Measurements from ENCODE around the gene CYP26A1.
A peak's percentile ranks its signal among the peaks of the same experiment; 100 is the strongest.

CYP26A1 gene, protein sequence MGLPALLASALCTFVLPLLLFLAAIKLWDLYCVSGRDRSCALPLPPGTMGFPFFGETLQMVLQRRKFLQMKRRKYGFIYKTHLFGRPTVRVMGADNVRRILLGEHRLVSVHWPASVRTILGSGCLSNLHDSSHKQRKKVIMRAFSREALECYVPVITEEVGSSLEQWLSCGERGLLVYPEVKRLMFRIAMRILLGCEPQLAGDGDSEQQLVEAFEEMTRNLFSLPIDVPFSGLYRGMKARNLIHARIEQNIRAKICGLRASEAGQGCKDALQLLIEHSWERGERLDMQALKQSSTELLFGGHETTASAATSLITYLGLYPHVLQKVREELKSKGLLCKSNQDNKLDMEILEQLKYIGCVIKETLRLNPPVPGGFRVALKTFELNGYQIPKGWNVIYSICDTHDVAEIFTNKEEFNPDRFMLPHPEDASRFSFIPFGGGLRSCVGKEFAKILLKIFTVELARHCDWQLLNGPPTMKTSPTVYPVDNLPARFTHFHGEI

DNA sequence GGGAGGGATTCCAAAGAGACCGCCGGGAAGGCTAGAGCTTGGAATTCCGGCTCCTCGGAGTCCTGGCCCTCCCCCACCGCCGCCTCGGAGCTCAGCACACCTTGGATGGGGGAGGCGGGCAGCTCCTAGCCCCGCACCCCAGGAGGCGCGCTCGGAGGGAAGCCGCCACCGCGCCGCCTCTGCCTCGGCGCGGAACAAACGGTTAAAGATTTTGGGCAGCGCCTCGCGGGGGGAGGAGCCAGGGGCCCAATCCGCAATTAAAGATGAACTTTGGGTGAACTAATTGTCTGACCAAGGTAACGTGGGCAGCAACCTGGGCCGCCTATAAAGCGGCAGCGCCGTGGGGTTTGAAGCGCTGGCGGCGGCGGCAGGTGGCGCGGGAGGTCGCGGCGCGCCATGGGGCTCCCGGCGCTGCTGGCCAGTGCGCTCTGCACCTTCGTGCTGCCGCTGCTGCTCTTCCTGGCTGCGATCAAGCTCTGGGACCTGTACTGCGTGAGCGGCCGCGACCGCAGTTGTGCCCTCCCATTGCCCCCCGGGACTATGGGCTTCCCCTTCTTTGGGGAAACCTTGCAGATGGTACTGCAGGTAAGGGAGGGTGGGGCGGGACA, at the start of gene CYP26A1:
TSS of gene CYP26A1 (plus strand) at position 355 of the 608 bp plus-strand sequence. CDS start at position 397, 42 bp downstream.
- no peak for DNase-seq (ENCODE audit: low spot score)

DNA sequence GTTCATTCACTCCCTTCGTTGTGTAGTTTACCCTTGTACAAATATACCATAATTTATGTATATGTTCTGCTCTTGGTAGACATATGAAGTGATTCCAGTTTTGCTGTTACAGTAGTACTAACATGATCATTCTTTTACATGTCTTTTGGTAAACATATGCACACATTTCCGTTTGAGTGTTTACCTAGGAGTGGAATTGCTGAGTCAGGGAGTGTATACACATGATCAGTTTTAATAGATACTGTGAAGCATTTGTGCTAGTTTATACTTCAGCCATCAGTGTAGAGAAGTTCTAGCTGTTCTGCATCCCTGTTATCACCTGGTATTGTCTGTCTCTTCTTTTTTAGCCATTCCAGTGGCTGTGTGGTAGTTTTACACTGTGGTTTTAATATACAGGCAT, 47.6 kb upstream of the CYP26A1 start:
- DNase-seq (ENCODE audit: low spot score), result no peak

DNA sequence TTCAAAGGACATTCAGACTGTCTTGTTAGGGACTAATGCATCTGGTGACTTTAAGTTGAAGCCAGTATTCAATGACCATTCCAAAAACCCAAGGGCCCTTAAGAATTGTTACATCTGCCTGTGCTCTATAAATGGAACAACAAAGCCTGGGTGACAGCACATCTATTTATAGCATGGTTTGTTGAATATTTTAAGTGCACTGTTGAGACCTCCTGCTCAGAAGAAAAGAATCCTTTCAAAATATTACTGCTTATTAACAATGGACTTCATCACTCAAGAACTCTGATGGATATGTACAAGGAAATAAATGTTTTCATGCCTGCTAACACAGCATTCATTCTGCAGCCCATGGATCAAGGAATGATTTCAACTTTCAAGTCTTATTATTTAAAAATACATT, 46.2 kb upstream of the CYP26A1 start:
- no peak for DNase-seq (ENCODE audit: low spot score)

DNA sequence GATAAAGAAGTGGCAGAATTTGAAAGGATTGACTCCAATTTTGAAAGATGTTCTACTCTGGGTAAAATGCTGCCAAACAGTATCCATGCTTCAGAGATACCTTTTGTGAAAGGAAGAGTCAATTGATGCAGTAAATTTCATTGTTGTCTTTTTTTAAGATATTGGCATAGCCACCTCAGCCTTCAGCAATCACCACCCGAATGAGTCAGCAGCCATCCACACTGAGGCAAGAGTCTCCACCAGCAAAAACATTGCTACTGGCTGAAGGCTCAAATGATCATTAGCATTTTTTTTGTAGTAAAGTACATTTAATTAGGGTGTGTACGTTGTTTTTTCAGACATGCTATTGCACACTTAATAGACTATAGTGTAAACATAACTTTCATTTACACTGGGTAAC, 44.8 kb upstream of the CYP26A1 start:
- no peak for DNase-seq (ENCODE audit: low spot score)

DNA sequence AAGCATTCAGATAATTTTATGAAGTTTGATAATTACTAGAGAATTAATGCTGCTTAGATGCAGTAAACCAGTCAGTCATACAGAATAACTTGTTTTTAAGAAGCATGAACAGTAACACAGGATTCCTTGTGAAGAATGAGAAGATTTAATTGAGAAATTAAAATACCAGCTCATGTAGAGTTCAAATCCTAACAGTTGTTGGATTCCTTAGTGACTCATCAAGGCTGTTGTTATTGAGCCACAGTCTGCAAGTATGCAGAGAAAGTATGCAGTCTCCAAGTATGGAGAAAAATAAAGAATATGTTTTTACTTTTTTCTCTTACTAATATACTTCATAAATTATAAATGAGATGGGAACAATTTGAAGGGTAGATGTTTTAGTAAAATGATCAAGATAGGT, 43.3 kb upstream of the CYP26A1 start:
- DNase-seq (ENCODE audit: low spot score), result no peak

DNA sequence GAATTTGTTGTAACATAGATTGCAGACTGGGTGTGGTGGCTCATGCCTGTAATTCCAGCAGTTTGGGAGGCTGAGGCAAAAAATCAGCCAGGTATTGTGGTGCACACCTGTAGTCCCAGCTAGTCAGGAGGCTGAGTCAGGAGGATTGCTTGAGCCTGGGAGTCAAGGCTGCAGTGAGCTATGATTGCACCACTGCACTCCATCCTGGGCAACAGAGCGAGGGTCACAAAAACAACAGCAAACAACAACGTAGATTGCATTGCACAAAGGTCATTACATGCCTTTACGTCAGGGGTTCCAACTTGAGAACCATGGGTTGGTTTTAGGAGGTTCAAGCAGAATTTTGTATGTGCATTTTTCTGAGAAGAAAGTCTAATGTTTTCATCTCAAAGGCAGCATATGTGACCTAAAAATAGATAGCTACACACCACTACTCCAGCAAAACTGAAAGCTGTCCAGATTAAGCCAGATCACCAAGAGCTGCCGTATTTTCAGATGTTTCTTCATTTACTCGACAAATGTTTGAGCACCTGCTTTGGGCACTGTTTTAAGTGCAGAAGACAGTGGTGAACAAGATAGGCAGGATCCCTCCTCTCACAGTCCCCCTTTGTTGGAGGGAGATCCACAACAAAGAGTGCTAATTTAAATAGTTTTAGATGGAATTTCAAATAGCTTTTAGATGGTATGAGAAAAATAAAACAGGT, 41.4 kb upstream of the CYP26A1 start:
- DNase-seq (ENCODE audit: low spot score), result no peak

DNA sequence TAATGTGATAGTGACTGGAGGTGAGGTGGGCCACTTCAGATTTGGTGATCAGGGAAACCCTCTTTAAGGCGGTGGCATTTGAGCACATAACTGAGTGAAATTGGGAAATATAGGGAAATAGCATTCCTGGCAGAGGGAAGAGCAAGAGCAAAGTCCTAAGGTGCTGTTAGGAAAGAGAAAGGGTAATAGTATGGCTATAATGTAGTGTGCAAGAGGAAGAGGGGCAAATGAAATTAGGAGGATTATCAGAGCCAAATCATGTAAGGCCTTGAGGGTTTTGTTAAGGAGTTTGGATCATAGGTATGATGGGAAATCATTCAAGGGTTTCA, 40.9 kb upstream of the CYP26A1 start:
- DNase-seq (ENCODE audit: low spot score), result no peak

DNA sequence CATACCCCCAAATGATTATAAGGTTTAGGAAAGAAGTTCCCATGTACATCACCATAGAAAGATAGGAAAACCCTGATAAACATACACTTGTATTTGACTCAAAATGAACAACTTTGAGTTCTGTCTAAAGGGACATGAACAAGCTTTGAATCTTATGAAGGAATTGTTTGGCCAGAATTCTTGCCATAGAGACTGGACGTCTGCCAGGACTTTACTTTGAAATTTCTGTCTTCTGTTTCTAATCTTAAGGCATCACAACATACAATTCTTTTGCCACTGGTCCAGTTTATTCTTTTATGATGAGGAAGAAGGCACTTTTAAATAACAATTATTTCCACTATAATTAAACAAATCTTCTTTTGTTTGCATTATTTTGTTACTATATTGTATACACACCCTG, 39.3 kb upstream of the CYP26A1 start:
- DNase-seq (ENCODE audit: low spot score), result no peak

DNA sequence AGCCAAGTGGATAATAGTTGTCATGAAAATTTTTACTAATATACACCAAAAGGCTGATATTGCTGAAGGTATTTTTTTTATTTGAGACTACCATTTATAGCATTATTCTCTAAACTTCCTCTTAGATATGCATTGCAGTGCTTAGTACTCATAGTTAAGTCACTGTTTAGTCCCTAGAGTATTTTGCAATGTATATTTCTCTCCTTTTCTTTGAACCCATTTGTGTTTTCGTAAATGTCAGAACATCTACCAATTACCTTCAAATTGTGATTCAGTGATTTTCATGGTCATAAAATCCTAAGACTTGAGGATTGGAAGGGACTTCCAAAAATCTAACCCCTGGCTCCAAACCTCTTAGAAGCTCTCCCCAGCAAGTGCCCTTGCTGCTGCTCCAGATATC, 34.6 kb upstream of the CYP26A1 start:
- no peak for DNase-seq (ENCODE audit: low spot score)

DNA sequence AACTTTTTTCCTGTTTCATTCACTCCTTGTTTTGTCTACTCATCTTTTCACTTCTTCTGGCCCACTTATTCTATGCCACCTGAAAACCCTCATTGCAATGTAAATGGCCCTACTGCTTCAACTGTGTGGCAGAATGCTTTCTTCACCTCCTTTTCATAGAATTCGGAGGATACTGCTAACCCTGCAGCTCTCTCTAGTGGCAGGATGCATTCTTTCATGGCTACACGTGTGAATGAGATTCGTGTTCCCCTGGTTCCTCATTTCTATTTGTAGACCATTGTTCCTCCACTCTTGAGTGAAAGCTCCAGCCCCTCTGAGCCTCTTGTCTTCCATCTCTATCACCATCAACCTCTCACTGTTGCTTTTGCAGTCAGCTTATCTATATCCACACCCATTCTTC, 34.0 kb upstream of the CYP26A1 start:
- DNase-seq (ENCODE audit: low spot score), result no peak

DNA sequence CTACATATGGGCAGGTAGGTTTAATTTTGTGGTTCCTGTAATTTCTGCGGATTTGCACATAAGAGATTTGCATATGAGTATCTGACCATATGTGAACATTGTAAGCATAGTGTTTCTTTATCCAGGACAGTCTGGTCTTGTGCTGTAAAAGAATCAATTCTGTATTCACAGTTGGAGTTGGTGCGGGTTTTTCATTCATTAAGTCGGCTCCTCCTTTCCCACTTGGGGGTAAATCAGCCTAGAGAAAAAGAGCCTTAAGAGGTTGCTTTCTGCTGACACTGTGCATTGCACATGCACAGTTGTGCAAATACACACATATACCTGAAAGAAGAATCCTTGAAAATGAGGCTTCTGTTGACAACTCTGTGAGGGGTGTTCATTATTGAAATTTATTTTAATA, 19.2 kb upstream of the CYP26A1 start:
- no peak for DNase-seq (ENCODE audit: low spot score)

DNA sequence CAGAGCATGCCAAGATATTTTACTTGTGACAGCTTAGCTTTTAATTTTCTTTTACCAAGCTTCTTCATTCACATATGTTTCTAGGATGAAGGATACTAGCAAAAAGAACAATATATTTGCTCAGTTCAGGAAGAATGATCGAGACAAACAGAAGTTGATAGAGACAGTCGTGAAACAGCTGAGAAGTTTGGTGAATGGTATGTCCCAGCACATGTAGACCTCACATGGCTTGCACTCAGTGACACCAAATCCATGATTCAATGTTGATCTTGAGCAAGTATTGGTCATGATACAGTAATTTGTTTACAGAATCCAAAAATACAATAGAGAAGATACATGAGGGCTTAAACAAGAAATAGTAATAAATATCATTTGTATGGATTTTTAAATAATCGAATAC, 15.6 kb upstream of the CYP26A1 start:
- DNase-seq (ENCODE audit: low spot score), result no peak

DNA sequence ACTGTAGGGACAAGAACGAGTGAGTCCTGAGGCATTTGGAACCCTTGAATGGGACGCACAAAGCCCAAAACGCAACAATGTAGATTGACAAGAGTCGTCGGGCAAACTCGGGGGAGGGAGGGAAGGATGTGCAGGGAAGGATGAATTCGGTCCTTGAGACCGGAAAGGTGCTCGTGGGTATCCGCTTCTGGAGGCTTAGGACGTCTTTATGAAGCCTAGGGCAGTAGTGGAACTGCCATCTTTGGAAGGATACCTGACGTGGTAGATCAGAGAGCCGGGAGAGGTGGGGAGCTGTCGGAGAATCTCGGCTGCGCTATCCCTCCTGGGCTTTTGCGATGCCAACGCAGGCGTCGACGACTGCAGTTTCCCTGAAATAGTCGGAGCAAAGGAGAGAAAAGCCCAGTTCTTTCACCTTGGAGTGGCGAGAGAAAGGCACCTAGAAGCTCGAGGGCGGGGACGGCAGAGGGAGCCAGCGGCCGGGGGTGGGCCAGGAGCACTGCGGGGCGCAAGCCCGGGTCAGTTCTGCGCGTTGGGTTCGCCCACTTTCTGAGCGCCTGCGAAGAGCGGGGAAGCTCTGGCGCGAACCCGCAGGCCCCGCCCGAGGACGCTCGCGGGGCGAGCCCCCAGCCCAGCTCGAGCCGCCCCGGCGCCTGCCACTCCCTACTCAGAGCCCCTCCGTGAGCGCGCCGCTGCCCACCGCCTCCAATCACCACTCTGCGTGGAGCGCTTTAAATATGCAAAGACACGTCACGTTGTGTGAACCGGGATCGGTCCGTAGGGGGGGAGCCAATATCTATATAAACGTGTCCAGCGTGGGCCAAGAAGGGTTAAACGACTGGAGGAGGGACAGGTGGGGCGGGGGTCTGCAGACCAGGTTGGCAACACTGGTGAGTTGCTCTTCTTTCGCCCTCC, 13.5 kb upstream of the CYP26A1 start, which contains the start of gene CYP26C1:
TSS of gene CYP26C1 (plus strand) at position 824 of the 912 bp plus-strand sequence. CDS start 466 bp downstream, outside the sequence.
- DNase-seq (ENCODE audit: low spot score), result no peak

DNA sequence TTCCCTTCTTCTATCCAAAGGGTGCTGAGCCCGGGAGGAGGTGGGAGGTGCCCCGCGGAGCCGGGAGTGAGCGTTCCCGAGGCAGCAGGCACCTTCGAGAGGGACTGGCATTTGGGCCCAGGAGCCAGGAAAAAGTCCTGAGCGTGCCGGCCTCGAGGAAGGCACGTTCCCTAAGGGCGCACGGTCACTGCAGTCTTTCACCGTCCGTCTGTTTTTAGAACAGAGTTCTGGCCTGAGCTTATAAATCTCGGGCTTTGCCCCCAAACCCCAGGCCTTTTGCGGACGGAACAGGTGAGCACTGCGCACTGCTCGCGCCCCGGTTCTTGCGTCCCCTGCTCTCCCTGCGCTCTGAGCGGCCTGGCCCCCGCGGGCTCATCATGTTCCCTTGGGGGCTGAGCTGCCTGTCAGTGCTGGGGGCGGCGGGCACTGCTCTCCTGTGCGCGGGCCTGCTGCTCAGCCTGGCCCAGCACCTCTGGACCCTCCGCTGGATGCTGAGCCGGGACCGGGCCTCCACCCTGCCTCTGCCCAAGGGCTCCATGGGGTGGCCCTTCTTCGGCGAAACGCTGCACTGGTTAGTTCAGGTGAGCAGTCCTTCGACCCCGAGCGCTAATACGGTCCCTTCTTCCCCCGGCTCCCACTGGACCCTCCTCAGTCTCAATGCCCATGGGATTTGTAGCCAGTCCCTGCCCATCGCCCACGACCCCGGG, 12.7 kb upstream of the CYP26A1 start:
- no peak for DNase-seq (ENCODE audit: low spot score)

DNA sequence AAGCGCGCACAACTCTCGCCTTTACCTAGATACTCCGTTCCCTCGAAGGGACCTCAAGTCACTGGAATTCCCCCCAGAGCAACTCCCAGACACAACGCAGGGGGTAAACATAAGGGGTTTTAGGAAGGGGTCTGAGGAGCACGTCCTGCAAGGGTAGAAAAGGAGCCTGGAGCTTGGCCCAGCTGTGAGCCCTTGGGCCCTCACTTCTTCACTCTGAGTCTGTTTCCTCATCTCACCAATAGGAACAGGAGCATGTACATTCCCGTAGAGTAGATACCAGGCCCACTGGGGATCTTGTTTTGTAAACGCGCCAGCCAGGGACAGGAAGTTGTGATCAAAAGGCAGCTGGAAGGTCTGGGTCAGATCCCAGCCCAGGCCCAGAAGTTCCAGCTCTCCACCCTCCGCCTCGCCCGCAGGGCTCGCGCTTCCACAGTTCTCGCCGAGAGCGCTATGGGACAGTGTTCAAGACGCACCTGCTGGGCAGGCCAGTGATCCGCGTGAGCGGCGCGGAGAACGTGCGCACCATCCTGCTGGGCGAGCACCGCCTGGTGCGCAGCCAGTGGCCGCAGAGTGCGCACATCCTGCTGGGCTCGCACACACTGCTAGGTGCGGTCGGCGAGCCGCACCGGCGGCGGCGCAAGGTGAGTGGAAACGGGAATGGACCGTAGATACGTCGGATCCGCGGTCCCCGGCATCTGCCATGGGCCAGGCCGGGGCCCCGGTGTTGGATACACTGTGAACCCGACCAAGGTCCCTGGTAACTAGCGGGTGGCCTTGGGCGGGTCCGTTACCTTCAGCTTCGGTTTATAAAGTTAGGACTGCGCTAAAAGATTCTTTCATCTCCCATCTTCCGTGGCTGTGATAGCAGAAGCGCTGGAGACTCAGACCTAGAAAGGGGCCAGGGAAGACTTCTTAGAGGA, 11.8 kb upstream of the CYP26A1 start:
- no peak for DNase-seq (ENCODE audit: low spot score)

DNA sequence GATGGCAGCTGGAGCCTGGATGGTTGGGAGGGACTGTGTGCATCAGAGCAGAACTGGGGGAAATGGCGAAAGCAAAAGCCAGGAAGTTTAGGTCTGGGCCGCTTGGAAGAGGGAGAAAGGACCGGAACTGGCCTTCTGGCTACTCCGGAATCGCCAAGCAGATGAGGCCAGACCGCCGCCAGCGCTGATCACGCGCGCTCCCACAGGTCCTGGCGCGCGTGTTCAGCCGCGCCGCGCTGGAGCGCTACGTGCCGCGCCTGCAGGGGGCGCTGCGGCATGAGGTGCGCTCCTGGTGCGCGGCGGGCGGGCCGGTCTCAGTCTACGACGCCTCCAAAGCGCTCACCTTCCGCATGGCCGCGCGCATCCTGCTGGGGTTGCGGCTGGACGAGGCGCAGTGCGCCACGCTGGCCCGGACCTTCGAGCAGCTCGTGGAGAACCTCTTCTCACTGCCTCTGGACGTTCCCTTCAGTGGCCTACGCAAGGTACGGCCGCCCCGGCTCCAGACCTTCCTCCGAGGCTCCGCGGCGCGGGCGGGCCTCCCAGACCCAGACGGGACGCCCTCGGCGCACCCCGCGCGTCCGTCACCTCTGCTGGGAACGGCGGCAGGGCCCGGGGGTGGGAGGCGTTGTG, 11.1 kb upstream of the CYP26A1 start:
- DNase-seq (ENCODE audit: low spot score), result peak; percentile 48

DNA sequence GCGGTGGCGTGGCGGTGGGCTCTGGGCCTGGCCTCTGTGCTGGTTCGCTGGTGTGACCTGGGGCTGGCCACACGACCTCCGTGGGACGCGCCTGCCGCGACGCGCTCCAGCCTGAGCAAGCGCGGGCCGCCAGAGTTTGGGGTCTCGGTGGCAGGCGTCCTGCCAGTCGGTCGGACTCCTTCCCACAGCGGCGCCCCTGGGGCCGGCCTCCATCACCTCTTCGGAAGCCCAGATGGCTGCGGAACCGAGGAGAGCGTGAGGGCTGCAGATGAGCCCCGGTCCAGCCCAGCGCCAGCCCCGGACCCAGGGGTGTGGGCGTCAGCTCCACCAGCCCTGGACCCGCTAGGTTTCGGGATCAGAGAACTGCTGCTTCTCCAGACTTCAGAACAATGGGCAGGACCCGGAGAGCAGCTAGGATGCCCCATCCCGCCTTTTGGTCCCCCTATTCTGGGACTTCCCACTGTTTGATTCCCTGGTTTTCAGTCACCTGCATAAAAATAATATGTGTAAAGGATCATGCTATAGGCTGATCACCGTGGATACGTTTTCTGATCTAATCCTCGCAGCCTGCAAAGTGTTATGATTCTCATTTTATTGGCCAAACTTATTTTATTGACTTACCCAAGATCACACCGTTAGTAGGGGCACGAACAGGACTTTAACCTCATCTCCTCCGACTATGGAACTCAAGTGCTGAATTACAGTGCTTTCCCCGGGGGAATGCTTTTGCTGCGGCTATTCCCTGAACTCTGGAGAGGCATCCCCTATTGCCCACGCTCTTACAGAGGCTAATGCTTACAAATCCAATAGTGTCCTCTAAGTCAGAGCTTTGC, 10.3 kb upstream of the CYP26A1 start:
- DNase-seq (ENCODE audit: low spot score), result no peak

DNA sequence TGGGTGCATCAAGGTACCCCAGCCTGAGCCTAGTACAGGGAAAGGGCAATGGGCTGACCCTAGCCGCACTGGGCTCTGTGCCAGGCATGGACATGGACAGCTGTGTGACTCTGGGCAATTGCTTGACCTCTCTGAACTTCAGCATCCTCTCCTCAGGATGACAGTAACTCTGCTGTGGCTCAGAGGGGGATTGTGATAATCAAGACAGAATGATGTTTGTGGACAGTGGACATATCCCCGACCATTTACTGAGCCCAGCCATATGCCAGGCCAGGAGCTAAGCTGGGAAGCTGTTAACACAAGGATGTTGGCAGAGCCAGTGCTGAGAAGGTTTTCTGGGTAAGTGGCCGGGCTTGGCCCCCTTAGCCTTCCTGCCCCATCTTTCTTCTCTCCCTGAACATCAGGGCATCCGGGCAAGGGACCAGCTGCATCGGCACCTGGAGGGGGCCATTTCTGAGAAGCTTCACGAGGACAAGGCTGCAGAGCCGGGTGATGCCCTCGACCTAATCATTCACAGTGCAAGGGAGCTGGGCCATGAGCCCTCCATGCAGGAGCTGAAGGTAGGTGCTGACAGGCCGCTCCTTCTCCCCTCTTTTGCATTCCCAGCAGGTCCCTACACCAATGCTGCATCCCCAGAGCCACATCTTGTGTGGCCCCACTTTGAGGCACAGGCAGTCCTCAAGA, 9.6 kb upstream of the CYP26A1 start:
- no peak for DNase-seq (ENCODE audit: low spot score)
